ENCODE measurements around the gene ECT2L. TPM values are rescaled to one million over a fixed set of nuclear protein-coding genes. Genes with fewer than 3 reads are reported as not detected.

The ECT2L gene
- total and polyA plus RNA-seq, 2 of the 13 experiments (the other 11 are each of a cell fraction or from before 2014, with no cell fraction given): 0.12 TPM; not detected in 1

- TF ChIP-seq RXRB (CRISPR knock-in tag; IDR thresholded peaks at IDR 0.05; ENCODE audit: borderline replicate concordance) (peak; percentile 76; the same call in 1 of the 2 replicates), TEAD3 (CRISPR knock-in tag; optimal IDR thresholded peaks at IDR 0.05; ENCODE audit: borderline replicate concordance) (peak; percentile 51), ZNF792 (CRISPR knock-in tag; IDR thresholded peaks at IDR 0.05) (peak; percentile 54; the same call in 1 of the 2 replicates), TBX2 (CRISPR knock-in tag; IDR thresholded peaks at IDR 0.05; ENCODE audit: borderline replicate concordance) (peak; percentile 96), NCOA1 (CRISPR knock-in tag; IDR thresholded peaks at IDR 0.05) (no peak), KAT8 (CRISPR knock-in tag; IDR thresholded peaks at IDR 0.05) (no peak), ZNF142 (CRISPR knock-in tag; IDR thresholded peaks at IDR 0.05) (no peak), NPAS2 (CRISPR knock-in tag; IDR thresholded peaks at IDR 0.05; ENCODE audit: borderline replicate concordance) (no peak), FOXP4 (CRISPR knock-in tag; IDR thresholded peaks at IDR 0.05) (peak; percentile 75; the same call in 1 of the 2 replicates), ZBED4 (CRISPR knock-in tag; IDR thresholded peaks at IDR 0.05; ENCODE audit: borderline replicate concordance) (no peak), GMEB1 (CRISPR knock-in tag; IDR thresholded peaks at IDR 0.05; ENCODE audit: borderline replicate concordance) (0 out of 2 replicates have a peak, but pooled peaks have one; percentile 5), ONECUT2 (CRISPR knock-in tag; IDR thresholded peaks at IDR 0.05) (no peak), ZBTB38 (CRISPR knock-in tag; IDR thresholded peaks at IDR 0.05) (no peak), IRF1 (CRISPR knock-in tag; IDR thresholded peaks at IDR 0.05; ENCODE audit: low read depth) (no peak)
Measured at GRCh38 chr6:138814179-138814834, 18.4 kb downstream of the ECT2L start (continued).
